Measurements from ENCODE around the gene NPL. TPM values are rescaled to one million over a fixed set of nuclear protein-coding genes. Genes with fewer than 3 reads are reported as not detected.

The NPL gene
- total RNA-seq, 4 donors from 2014 or later, result 16.2 to 132 (median 30.0) TPM

DNA sequence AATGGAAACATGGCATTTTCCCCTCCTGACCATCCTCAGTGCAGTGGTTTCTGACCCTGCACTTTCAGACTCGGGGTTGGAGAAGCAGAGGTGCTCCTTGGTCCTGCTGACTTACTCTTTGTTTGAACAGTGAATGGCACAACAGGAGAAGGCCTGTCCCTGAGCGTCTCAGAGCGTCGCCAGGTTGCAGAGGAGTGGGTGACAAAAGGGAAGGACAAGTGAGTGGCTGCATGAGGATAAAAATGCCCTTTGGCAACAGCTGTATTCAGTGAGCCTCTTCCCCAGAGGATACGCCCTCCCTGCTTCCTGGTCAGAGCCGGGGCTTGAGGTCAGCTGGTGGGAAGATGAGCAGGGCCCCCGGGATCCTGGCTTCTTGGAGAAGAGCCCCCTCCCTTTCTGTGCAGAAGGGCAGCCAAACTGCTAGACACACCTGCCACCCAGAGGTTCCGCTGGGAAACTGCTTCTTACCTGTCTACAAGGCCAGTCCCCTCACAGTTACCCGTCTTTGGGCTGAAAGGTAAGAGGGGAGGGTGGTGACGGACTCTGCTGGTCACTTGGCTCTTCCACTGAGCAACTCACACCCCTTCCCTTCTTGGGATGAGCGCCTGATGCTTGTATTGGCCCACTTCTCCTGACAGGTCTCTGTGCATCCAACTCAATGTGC is 16.6 kb downstream of the NPL start:
- TF ChIP-seq, protein P1, sequence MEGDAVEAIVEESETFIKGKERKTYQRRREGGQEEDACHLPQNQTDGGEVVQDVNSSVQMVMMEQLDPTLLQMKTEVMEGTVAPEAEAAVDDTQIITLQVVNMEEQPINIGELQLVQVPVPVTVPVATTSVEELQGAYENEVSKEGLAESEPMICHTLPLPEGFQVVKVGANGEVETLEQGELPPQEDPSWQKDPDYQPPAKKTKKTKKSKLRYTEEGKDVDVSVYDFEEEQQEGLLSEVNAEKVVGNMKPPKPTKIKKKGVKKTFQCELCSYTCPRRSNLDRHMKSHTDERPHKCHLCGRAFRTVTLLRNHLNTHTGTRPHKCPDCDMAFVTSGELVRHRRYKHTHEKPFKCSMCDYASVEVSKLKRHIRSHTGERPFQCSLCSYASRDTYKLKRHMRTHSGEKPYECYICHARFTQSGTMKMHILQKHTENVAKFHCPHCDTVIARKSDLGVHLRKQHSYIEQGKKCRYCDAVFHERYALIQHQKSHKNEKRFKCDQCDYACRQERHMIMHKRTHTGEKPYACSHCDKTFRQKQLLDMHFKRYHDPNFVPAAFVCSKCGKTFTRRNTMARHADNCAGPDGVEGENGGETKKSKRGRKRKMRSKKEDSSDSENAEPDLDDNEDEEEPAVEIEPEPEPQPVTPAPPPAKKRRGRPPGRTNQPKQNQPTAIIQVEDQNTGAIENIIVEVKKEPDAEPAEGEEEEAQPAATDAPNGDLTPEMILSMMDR (IDR thresholded peaks at IDR 0.05; ENCODE audit: low read depth), result no peak

DNA sequence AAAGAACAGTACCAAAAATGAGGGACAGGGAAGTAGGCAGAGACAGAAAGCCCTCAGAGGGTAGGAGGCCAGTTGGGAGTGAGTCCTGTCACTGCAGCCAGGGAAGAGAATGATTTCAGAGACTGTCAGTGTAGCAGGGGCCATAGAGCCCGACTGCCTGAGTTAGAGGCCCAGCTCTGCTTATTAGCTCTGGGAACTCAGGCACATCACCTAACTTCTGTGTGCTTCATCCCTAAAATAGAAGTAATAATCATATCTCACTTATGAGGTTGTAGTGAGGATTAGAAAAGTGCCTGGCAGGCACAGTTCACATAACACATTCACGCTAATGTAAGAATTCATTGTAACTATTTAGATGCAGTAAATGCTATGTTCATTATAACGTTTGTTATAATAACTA is 18.3 kb downstream of the NPL start:
- TF ChIP-seq, protein P1 (IDR thresholded peaks at IDR 0.05; ENCODE audit: low read depth), result no peak

DNA sequence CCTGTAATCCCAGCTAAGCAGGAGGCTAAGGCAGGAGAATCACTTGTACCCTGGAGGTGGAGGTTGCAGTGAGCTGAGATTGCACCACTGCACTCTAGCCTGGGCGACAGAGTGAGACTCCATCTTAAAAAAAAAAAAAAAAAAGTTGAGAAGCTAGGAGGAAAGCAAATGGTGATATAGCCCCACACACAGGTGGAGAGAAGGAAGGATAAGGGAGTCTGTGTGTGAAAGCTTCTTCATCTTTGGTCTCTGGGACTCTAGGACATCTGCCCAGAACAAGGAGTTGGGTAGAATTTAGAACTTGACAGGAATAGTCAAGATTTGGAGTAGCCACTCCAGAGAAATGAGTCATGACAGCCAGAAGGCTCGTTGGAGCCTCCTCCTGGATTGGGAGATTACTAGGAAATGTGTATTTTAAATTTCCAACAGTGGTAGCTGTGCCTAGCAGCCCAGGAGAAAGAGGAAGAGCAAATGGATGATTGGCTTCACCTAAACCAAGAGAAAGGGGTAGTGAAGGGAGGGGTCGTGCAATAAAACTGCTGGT is 19.9 kb downstream of the NPL start:
- TF ChIP-seq, protein P1 (IDR thresholded peaks at IDR 0.05; ENCODE audit: low read depth), result no peak

DNA sequence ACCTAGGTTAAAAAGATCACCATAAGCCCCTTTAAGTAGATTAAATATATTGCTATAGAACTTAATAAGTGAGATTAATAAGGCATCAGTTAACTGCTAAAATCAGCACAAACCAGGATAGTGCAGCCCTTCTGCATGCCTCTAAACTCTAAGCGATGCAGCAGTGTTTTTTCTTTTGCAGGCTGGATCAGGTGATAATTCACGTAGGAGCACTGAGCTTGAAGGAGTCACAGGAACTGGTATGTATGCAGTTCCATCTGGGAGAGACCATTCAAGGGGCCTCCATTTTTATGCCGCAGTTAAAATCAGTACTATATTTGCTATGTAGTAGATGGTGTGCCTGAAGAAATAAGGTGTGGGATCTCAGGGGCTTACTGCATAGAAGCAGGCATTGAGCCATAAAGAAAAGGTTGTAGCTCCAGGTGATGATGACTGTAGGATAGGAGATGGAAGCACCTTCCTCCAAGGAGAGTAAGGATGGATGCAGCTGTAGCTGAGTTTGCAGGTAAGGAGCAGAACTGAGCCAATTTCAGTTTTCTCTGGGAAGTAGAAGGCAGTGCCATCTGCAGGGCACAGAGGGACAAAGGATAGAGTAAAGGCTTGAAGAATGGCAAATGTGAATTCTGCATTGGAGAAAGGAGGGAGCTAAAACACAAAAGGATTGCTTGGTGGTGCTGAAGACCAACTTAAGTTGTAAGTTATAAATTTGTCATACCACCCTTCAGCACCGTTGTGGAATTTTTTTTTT is 22.6 kb downstream of the NPL start:
- TF ChIP-seq, protein P1 (IDR thresholded peaks at IDR 0.05; ENCODE audit: low read depth), result no peak

DNA sequence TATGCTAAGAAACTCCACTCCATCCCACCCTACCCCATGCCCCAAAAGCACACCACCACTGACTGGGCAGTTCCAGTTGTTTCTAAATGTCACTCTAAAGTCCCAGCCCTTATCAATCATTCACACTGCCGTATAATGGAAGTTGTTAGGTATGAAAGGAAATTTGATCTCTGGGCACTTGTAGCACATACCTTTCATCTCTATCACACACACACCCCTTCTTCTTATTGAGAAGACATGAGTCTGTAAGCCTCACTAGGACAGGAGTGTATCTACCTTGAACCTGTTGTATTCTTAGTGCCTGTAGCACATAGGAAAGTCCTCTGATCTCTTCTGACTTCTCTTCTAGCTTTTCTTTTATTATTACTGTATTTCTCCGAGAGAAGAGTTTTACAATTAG is 27.3 kb downstream of the NPL start:
- TF ChIP-seq, protein P1 (IDR thresholded peaks at IDR 0.05; ENCODE audit: low read depth), result no peak

DNA sequence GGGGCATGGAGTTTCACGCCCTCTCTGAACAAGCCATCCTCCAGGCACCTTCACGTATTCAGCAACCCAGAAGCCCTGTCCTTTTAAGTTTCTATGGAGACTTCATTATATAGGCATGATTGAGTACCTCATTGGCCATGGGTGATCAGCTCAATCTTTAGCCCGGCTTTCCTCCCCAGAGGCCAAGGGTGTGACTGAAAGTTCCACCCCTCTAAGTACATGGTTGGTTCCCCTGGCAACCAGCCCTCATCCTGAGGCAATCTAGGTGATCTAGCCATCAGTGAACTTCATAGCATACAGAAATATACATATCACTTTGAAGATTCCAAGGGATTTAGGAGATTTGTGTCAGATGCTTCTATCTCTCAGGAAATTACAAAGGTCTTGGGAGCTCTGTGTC is 28.2 kb downstream of the NPL start:
- TF ChIP-seq, protein P1 (IDR thresholded peaks at IDR 0.05; ENCODE audit: low read depth), result no peak

DNA sequence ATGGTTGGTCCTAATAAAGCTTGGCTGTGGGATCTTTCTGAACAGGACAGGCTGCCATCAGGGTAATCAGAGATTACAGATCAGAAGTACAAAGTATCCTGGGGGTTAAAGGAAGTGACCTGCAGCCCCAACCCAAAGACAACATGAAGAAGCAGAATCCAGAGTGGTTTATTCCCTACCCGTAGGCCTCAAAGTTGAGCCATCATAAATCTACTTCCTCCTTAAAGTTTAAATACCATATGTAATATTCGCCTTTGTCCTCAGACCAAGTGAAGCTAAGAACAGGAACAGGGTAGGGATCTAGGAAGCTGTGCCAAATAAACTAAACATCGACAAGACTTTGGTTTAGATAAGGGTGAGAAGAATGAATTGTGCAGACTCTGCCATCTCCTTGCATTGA is 33.6 kb downstream of the NPL start:
- TF ChIP-seq, protein P1 (IDR thresholded peaks at IDR 0.05; ENCODE audit: low read depth), result no peak

Measured in subcutaneous adipose tissue (tissue), 4 donors.